Stimulated activated CD8-positive, alpha-beta memory T cell treated with anti-CD3 and anti-CD28 coated beads, Interleukin-12 subunit alpha, Interleukin-12 subunit beta, amount 100 ng/mL, for 24 hours (primary cell): ENCODE measurements around the gene CDS2.

ENCODE experiments used
- DNase-seq: peaks from one replicate; pipeline ENCODE4 v3.0.0-alpha.2; 2020; ENCODE audit errors: extremely low read depth

Gene CDS2

GRCh38 chr20:5181958-5182357 is 55.1 kb downstream of the CDS2 start:
- DNase-seq = no peak

- DNase-seq = no peak
Observed at GRCh38 chr20:5182615-5183254, 55.9 kb downstream of the CDS2 start.

- no peak for DNase-seq
Observed at GRCh38 chr20:5183731-5184474, 57.1 kb downstream of the CDS2 start.

- no peak for DNase-seq
Observed at GRCh38 chr20:5184684-5185083, 57.9 kb downstream of the CDS2 start.

- DNase-seq = no peak
Observed at GRCh38 chr20:5187122-5187521, 60.3 kb downstream of the CDS2 start.

- DNase-seq = no peak
Observed at GRCh38 chr20:5188736-5189135, 61.9 kb downstream of the CDS2 start.

- DNase-seq = no peak
Observed at GRCh38 chr20:5189917-5190316, 63.1 kb downstream of the CDS2 start.

GRCh38 chr20:5190444-5190843 is 63.6 kb downstream of the CDS2 start:
- no peak for DNase-seq

- DNase-seq = no peak
Observed at GRCh38 chr20:5191829-5192569, 65.2 kb downstream of the CDS2 start.

GRCh38 chr20:5192570-5193431 is 66.0 kb downstream of the CDS2 start:
- no peak for DNase-seq

- DNase-seq = no peak
Observed at GRCh38 chr20:5195655-5196054, 68.8 kb downstream of the CDS2 start.

- DNase-seq = no peak
Observed at GRCh38 chr20:5196149-5196548, 69.3 kb downstream of the CDS2 start.

GRCh38 chr20:5197270-5197827 is 70.5 kb downstream of the CDS2 start:
- DNase-seq = no peak

GRCh38 chr20:5197847-5198650 is 71.2 kb downstream of the CDS2 start:
- DNase-seq = no peak

GRCh38 chr20:5198651-5198924 is 71.8 kb downstream of the CDS2 start:
- DNase-seq = no peak

- DNase-seq = no peak
Observed at GRCh38 chr20:5203380-5203779, 76.6 kb downstream of the CDS2 start.

- peak; percentile 26 for DNase-seq
Observed at GRCh38 chr20:5205348-5206210, 78.8 kb downstream of the CDS2 start.

- no peak for DNase-seq
Observed at GRCh38 chr20:5207138-5207537, 80.3 kb downstream of the CDS2 start.

GRCh38 chr20:5211803-5212714 is 85.3 kb downstream of the CDS2 start:
- no peak for DNase-seq
